ENCODE measurements around the gene MDH2. TPM values are rescaled to one million over a fixed set of nuclear protein-coding genes. Genes with fewer than 3 reads are reported as not detected.
A peak's percentile ranks its signal among the peaks of the same experiment; 100 is the strongest.

Gene MDH2
- total and polyA plus RNA-seq, 2 of the 8 experiments (the other 6 are each of a cell fraction or from before 2014, with no cell fraction given) = 203 to 254 TPM

DNA sequence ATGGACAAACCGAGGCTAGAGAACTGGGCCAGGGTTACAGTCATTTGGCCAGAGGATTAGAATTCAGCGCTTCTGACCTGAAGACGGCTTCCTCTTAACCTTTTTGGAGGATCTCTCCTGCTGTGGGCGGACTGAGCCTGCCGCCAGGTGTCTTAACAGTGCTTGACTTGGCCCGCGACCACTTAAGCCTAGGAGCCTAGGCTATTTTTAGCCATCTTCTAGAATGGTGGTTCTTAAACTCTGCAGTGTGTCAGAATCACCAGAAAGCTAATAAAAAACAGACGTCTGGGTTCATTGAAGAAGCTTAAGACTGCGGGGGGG is 722 bp downstream of the MDH2 start (continued):
- TF ChIP-seq RAD21 (IDR thresholded peaks at IDR 0.05 in 1 of 2, conservative IDR thresholded peaks at IDR 0.05 in 1 of 2; ENCODE audit: low read depth in 2 of 2, low read length in 2 of 2) (0 out of 4 replicates have a peak, but pooled peaks of 1 of the 2 experiments have one; percentile 3), KDM1A (IDR thresholded peaks at IDR 0.05; ENCODE audit: borderline replicate concordance, low read length) (no peak)
